ENCODE measurements around the gene MYO1D.

MYO1D gene

DNA sequence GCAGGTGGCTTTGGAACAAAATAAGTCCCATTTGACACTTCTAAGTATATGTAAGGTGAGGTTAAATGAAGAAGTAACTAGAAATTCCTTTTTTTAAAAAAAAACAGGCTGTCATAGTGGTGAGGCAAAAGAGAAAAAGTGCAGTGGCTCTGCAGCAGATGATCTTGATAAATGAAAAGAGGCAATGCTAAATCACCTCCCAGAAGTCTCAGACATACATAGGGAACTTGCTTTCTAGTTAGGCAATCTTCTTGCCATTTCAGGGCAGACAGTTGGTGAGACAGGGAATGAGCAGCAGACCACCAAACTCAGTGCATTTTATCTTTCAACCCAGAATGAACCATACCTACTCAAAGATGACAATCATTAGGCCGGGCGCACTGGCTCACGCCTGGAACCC, 90.8 kb downstream of the MYO1D start:
- TF ChIP-seq, protein P1, sequence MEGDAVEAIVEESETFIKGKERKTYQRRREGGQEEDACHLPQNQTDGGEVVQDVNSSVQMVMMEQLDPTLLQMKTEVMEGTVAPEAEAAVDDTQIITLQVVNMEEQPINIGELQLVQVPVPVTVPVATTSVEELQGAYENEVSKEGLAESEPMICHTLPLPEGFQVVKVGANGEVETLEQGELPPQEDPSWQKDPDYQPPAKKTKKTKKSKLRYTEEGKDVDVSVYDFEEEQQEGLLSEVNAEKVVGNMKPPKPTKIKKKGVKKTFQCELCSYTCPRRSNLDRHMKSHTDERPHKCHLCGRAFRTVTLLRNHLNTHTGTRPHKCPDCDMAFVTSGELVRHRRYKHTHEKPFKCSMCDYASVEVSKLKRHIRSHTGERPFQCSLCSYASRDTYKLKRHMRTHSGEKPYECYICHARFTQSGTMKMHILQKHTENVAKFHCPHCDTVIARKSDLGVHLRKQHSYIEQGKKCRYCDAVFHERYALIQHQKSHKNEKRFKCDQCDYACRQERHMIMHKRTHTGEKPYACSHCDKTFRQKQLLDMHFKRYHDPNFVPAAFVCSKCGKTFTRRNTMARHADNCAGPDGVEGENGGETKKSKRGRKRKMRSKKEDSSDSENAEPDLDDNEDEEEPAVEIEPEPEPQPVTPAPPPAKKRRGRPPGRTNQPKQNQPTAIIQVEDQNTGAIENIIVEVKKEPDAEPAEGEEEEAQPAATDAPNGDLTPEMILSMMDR (conservative IDR thresholded peaks at IDR 0.05; ENCODE audit: low read depth, low read length): no peak
- H3K36me3 ChIP-seq (ENCODE audit: insufficient read depth): no peaks in the 10 kb centered on the region
- H3K4me2 ChIP-seq: no peak overlapping the region
- no peaks in the 10 kb centered on the region for H3K79me2 ChIP-seq (ENCODE audit: insufficient read depth, low read depth)
- no peaks in the 10 kb centered on the region for H3K4me1 ChIP-seq (ENCODE audit: low read depth, poor library complexity, severe bottlenecking)
- no peak overlapping the region for H3K27ac ChIP-seq
- H4K20me1 ChIP-seq (ENCODE audit: insufficient read depth): no peaks in the 10 kb centered on the region
- H3K27me3 ChIP-seq (ENCODE audit: insufficient read depth, low read depth): no peaks in the 10 kb centered on the region
- H3K9ac ChIP-seq: no peak overlapping the region
- no peak overlapping the region for H2AFZ ChIP-seq (ENCODE audit: low read depth)
- no peak overlapping the region for H3K4me3 ChIP-seq (IDR thresholded peaks at IDR 0.05; ENCODE audit: insufficient read depth, low read depth, low read length)

DNA sequence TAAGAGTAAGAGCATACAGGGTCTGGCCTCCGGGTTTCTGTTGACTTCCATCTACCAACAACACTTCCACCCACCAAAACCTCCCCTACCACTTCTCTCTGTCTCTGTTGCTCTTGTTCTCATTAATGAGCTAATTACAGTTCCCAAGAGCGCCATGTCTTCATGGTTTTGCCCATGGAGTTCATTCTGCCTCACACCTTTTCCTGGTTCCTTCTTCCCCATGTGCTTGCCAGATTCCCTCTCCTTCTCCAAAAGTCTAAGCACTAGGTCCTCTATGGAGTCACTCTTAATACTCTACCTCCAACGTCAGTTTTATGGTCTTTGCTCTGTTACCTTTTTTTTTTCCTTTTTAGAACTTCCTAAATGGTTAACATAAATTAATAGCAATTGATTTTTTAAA, 92.8 kb downstream of the MYO1D start:
- no peak overlapping the region for H3K27ac ChIP-seq
- H2AFZ ChIP-seq (ENCODE audit: low read depth): no peak overlapping the region
- H4K20me1 ChIP-seq (ENCODE audit: insufficient read depth): no peaks in the 10 kb centered on the region
- no peaks in the 10 kb centered on the region for H3K36me3 ChIP-seq (ENCODE audit: insufficient read depth)
- no peak overlapping the region for H3K4me2 ChIP-seq
- no peak overlapping the region for H3K9ac ChIP-seq
- H3K4me1 ChIP-seq (ENCODE audit: low read depth, poor library complexity, severe bottlenecking): no peaks in the 10 kb centered on the region
- no peaks in the 10 kb centered on the region for H3K27me3 ChIP-seq (ENCODE audit: insufficient read depth, low read depth)
- TF ChIP-seq, protein P1 (conservative IDR thresholded peaks at IDR 0.05; ENCODE audit: low read depth, low read length): no peak
- H3K79me2 ChIP-seq (ENCODE audit: insufficient read depth, low read depth): no peaks in the 10 kb centered on the region
- no peak overlapping the region for H3K4me3 ChIP-seq (IDR thresholded peaks at IDR 0.05; ENCODE audit: insufficient read depth, low read depth, low read length)

DNA sequence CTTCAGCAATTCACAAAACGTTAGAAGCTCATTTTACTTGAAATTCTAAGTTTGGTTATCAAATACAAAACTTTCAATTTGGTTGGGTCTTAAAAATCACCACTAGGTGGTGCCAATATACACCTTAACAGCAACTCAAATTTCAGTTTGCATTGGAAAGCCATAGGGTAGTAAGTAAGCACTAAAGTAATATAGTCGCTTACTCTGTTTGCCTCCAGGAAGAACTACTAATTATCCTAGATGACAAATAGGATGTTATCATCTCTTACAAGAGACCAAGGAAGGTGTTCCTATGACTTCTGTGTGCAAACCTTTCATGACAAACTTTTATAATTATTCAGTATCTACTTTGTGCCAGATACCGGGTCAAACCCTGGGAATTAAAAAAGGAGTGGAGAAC, 93.3 kb downstream of the MYO1D start:
- no peaks in the 10 kb centered on the region for H3K79me2 ChIP-seq (ENCODE audit: insufficient read depth, low read depth)
- H3K36me3 ChIP-seq (ENCODE audit: insufficient read depth): no peaks in the 10 kb centered on the region

DNA sequence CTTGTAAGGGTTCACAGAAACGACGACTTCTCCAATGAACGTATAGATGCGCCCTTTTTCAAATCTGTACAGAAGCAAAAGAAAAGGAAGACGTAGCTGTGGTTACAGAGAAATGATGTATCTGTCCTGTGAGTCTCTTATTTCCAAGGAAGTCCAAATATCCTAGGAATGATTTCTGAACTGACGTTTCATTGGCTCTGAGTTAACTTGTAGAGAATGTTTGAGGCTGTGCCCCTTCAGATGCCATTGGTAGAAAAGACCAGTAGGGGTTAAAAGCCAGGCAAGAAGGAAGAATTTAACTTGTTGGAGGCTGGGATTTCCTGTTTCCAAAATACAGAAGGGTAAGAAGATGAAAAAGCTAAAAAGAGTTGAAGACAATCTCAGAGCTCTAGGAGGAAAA, 96.2 kb downstream of the MYO1D start:
- TF ChIP-seq, protein P1 (conservative IDR thresholded peaks at IDR 0.05; ENCODE audit: low read depth, low read length): no peak
- Histone ChIP-seq H3K4me2 (no peak overlapping the region), H3K4me1 (ENCODE audit: low read depth, poor library complexity, severe bottlenecking) (no peaks in the 10 kb centered on the region), H2AFZ (ENCODE audit: low read depth) (no peak overlapping the region), H3K27ac (no peak overlapping the region), H3K9ac (no peak overlapping the region), H3K27me3 (ENCODE audit: insufficient read depth, low read depth) (no peaks in the 10 kb centered on the region), H3K4me3 (IDR thresholded peaks at IDR 0.05; ENCODE audit: insufficient read depth, low read depth, low read length) (no peak overlapping the region), H3K36me3 (ENCODE audit: insufficient read depth) (no peaks in the 10 kb centered on the region), H4K20me1 (ENCODE audit: insufficient read depth) (no peaks in the 10 kb centered on the region), H3K79me2 (ENCODE audit: insufficient read depth, low read depth) (no peaks in the 10 kb centered on the region)

More for the DNA sequence above, 93.3 kb downstream of the MYO1D start:
- Histone ChIP-seq H3K4me1 (ENCODE audit: low read depth, poor library complexity, severe bottlenecking) (no peaks in the 10 kb centered on the region), H3K27ac (no peak overlapping the region), H2AFZ (ENCODE audit: low read depth) (no peak overlapping the region), H3K27me3 (ENCODE audit: insufficient read depth, low read depth) (no peaks in the 10 kb centered on the region), H4K20me1 (ENCODE audit: insufficient read depth) (no peaks in the 10 kb centered on the region), H3K9ac (no peak overlapping the region), H3K4me3 (IDR thresholded peaks at IDR 0.05; ENCODE audit: insufficient read depth, low read depth, low read length) (no peak overlapping the region), H3K4me2 (no peak overlapping the region)
- TF ChIP-seq, protein P1 (conservative IDR thresholded peaks at IDR 0.05; ENCODE audit: low read depth, low read length): peak; percentile 92
